GM12878 (cell line): ENCODE measurements around the gene FAM186B. TPM values are rescaled to one million over a fixed set of nuclear protein-coding genes. Genes with fewer than 3 reads are reported as not detected.

Experiments
- ATF7 ChIP-seq: fragments of 450-650 bp; IDR thresholded peaks from 2 replicates; pipeline ENCODE4 v1.6.1; 2016; ENCODE audit warnings: low read depth, mild to moderate bottlenecking
- CBX3 ChIP-seq: fragments of 200-600 bp; sonication (generic); IDR thresholded peaks from 2 replicates; pipeline ENCODE4 v1.6.1; 2016; ENCODE audit warnings: low read depth, borderline replicate concordance
- CEBPB ChIP-seq, 2 experiments: fragments of 150-350 bp in 1 of 2; IDR thresholded peaks; 2 replicates each; pipeline ENCODE4 v1.6.1; 2012 to 2014; ENCODE audit warnings: low read depth in 2 of 2, low read length in 2 of 2, borderline replicate concordance in 1 of 2, inconsistent platforms in 1 of 2
- E2F4 ChIP-seq: IDR thresholded peaks from 2 replicates; pipeline ENCODE4 v1.6.1; 2012; ENCODE audit warnings: low read depth, low read length, improper control_type of control experiment
- E4F1 ChIP-seq: fragments of 450-650 bp; IDR thresholded peaks from 2 replicates; pipeline ENCODE4 v1.6.1; 2018; ENCODE audit warnings: borderline replicate concordance, mild to moderate bottlenecking; ENCODE audit not compliant: partially characterized antibody
- EGR1 ChIP-seq, 2 experiments: IDR thresholded peaks; 1 replicate in 1 of 2; 2 replicates in 1 of 2; pipeline ENCODE4 v1.6.1; 2011 to 2012; ENCODE audit warnings: low read depth in 2 of 2, low read length in 2 of 2, borderline replicate concordance in 1 of 2, mild to moderate bottlenecking in 1 of 2, moderate library complexity in 1 of 2
- JUND ChIP-seq: IDR thresholded peaks from 2 replicates; pipeline ENCODE4 v1.6.1; 2012; ENCODE audit warnings: low read depth, mild to moderate bottlenecking, low read length, improper control_type of control experiment, moderate library complexity
- KAT2A ChIP-seq: conservative IDR thresholded peaks from 2 replicates; pipeline ENCODE4 v1.6.1; 2011; ENCODE audit warnings: low read depth, low read length; ENCODE audit not compliant: control insufficient read depth
- MEF2B ChIP-seq: fragments of 450-650 bp; IDR thresholded peaks from 2 replicates; pipeline ENCODE4 v1.6.1; 2018; ENCODE audit warnings: mild to moderate bottlenecking, moderate library complexity; ENCODE audit not compliant: partially characterized antibody, poor library complexity, severe bottlenecking
- MYB ChIP-seq: fragments of 150-350 bp; IDR thresholded peaks from 2 replicates; pipeline ENCODE4 v1.6.1; 2014; ENCODE audit warnings: mild to moderate bottlenecking, low read depth, low read length, borderline replicate concordance
- NBN ChIP-seq: fragments of 450-650 bp; IDR thresholded peaks from 2 replicates; pipeline ENCODE4 v1.6.1; 2016
- PAX8 ChIP-seq: fragments of 450-650 bp; IDR thresholded peaks from 2 replicates; pipeline ENCODE4 v1.6.1; 2017; ENCODE audit warnings: mild to moderate bottlenecking, moderate library complexity
- PML ChIP-seq: IDR thresholded peaks from 2 replicates; pipeline ENCODE4 v1.6.1; 2012; ENCODE audit warnings: low read length, inconsistent platforms
- POLR2A ChIP-seq: IDR thresholded peaks from 2 replicates; pipeline ENCODE4 v1.6.1; 2011; ENCODE audit warnings: low read depth, mild to moderate bottlenecking, low read length
- RAD21 ChIP-seq: IDR thresholded peaks from 2 replicates; pipeline ENCODE4 v1.6.1; 2011; ENCODE audit warnings: mild to moderate bottlenecking, low read depth, low read length, moderate library complexity; ENCODE audit not compliant: insufficient read depth
- RELA ChIP-seq: fragments of 450-650 bp; IDR thresholded peaks from 2 replicates; pipeline ENCODE4 v1.8.0; 2014; ENCODE audit warnings: borderline replicate concordance; ENCODE audit not compliant: partially characterized antibody
- SIN3A ChIP-seq: IDR thresholded peaks from 2 replicates; pipeline ENCODE4 v1.6.1; 2012; ENCODE audit warnings: low read depth, low read length, improper control_type of control experiment
- SIX5 ChIP-seq: IDR thresholded peaks from 2 replicates; pipeline ENCODE4 v1.6.1; 2011; ENCODE audit warnings: mild to moderate bottlenecking, low read depth, low read length, moderate library complexity; ENCODE audit not compliant: severe bottlenecking
- SMARCA5 ChIP-seq: fragments of 450-650 bp; IDR thresholded peaks from 2 replicates; pipeline ENCODE4 v1.6.1; 2017; ENCODE audit warnings: mild to moderate bottlenecking
- SPI1 ChIP-seq: IDR thresholded peaks from 2 replicates; pipeline ENCODE4 v1.6.1; 2011; ENCODE audit warnings: low read depth, mild to moderate bottlenecking, low read length, moderate library complexity, borderline replicate concordance; ENCODE audit not compliant: insufficient read depth
- SUZ12 ChIP-seq: fragments of 200-600 bp; sonication (generic); IDR thresholded peaks from one replicate; pipeline ENCODE4 v1.6.1; 2018; ENCODE audit warnings: antibody characterized with exemption, mild to moderate bottlenecking; ENCODE audit not compliant: unreplicated experiment
- TCF3 ChIP-seq: IDR thresholded peaks from 2 replicates; pipeline ENCODE4 v1.6.1; 2012; ENCODE audit warnings: low read depth, mild to moderate bottlenecking, low read length, borderline replicate concordance; ENCODE audit not compliant: insufficient read depth
- YBX1 ChIP-seq: fragments of 450-650 bp; IDR thresholded peaks from 2 replicates; pipeline ENCODE4 v1.6.1; 2016; ENCODE audit warnings: antibody characterized with exemption
- ZBED1 ChIP-seq: IDR thresholded peaks from 2 replicates; pipeline ENCODE4 v1.6.1; 2016; ENCODE audit warnings: borderline replicate concordance
- polyA plus RNA-seq, 11 experiments: library from polyadenylated mRNA; depleted of rRNA in 4 of 11; unstranded in 6 of 11; stranded (reverse) in 5 of 11; fragments of >200 nt; fragmentation: Nextera tagmentation in 4 of 11; fragmentation: Illumina TruSeq in 1 of 11; extraction: Ambion mirVana in 4 of 11; extraction: Trizol in 1 of 11; gene quantifications; 1 replicate in 1 of 11; 2 replicates in 10 of 11; pipeline versions ENCODE4 v1.2.1 to v1.2.3, GENCODE V29; 2011 to 2016; ENCODE audit warnings: inconsistent platforms in 2 of 11, missing spikeins in 2 of 11, low read depth in 1 of 11
- total RNA-seq, 4 experiments: library from RNA; depleted of rRNA in 3 of 4; stranded (reverse); fragments of >200 nt in 3 of 4; fragmentation: Illumina TruSeq in 1 of 4; extraction: Trizol in 1 of 4; gene quantifications; 2 replicates each; pipeline versions ENCODE4 v1.2.1 to v1.2.3, GENCODE V29; 2013 to 2021
- TF ChIP-seq, protein P1 (sequence below): fragments of 450-650 bp; IDR thresholded peaks from 2 replicates; pipeline ENCODE4 v1.6.1; 2014; ENCODE audit warnings: mild to moderate bottlenecking
- TF ChIP-seq, protein P2 (sequence below): IDR thresholded peaks from 2 replicates; pipeline ENCODE4 v1.6.1; 2011; ENCODE audit warnings: borderline replicate concordance, low read depth, mild to moderate bottlenecking, moderate library complexity, low read length; ENCODE audit not compliant: insufficient read depth, poor library complexity, severe bottlenecking

FAM186B gene
- total and polyA plus RNA-seq, 10 of the 15 experiments (the other 5 are each of a cell fraction or from before 2014, with no cell fraction given): 0.13 to 0.79 (median 0.51) TPM

GRCh38 chr12:49622501-49623141 lies 17.2 kb upstream of the FAM186B start (continued):
- TF ChIP-seq KAT2A: no peak
- TF ChIP-seq PAX8: no peak
- TF ChIP-seq E4F1: no peak
- peak; percentile 89 for TF ChIP-seq PML
- TF ChIP-seq RAD21: no peak
- no peak for TF ChIP-seq CBX3
- no peak for TF ChIP-seq MYB
- no peak for TF ChIP-seq CEBPB (IDR thresholded peaks at IDR 0.05; ENCODE audit: borderline replicate concordance in 1 of 2, low read depth in 2 of 2, low read length in 2 of 2)
- TF ChIP-seq, protein P1, sequence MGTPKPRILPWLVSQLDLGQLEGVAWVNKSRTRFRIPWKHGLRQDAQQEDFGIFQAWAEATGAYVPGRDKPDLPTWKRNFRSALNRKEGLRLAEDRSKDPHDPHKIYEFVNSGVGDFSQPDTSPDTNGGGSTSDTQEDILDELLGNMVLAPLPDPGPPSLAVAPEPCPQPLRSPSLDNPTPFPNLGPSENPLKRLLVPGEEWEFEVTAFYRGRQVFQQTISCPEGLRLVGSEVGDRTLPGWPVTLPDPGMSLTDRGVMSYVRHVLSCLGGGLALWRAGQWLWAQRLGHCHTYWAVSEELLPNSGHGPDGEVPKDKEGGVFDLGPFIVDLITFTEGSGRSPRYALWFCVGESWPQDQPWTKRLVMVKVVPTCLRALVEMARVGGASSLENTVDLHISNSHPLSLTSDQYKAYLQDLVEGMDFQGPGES: no peak
- TF ChIP-seq ZBED1: peak; percentile 36; the same call in 1 of the 2 replicates
- TF ChIP-seq SIX5: no peak
- no peak for TF ChIP-seq E2F4
- no peak for TF ChIP-seq SMARCA5
- peak; percentile 82 for TF ChIP-seq SPI1
- no peak; the same call in 1 of the 2 replicates for TF ChIP-seq NBN
- TF ChIP-seq RELA: no peak
- TF ChIP-seq MEF2B: no peak
- no peak for TF ChIP-seq ATF7
- peak; percentile 80; the same call in 1 of the 2 replicates for TF ChIP-seq TCF3
- no peak for TF ChIP-seq JUND
- TF ChIP-seq POLR2A: no peak
- no peak for TF ChIP-seq YBX1
- TF ChIP-seq, protein P2, sequence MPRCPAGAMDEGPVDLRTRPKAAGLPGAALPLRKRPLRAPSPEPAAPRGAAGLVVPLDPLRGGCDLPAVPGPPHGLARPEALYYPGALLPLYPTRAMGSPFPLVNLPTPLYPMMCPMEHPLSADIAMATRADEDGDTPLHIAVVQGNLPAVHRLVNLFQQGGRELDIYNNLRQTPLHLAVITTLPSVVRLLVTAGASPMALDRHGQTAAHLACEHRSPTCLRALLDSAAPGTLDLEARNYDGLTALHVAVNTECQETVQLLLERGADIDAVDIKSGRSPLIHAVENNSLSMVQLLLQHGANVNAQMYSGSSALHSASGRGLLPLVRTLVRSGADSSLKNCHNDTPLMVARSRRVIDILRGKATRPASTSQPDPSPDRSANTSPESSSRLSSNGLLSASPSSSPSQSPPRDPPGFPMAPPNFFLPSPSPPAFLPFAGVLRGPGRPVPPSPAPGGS: no peak
- TF ChIP-seq EGR1 (IDR thresholded peaks at IDR 0.05; ENCODE audit: borderline replicate concordance in 1 of 2, low read depth in 2 of 2, low read length in 2 of 2): no peak
- TF ChIP-seq SUZ12: no peak
- TF ChIP-seq SIN3A: no peak
